Urinary bladder (tissue), 4 donors: ENCODE measurements around the gene CDC42EP5. TPM values are rescaled to one million over a fixed set of nuclear protein-coding genes. Genes with fewer than 3 reads are reported as not detected.
"Not testable (repeated sequence)": the region's sequence is repeated elsewhere in the genome, so short reads cannot be mapped to it uniquely, and the experiment has no call there.

Experiments used
- DNase-seq: peaks from one replicate; pipeline ENCODE4 v3.0.0-alpha.2; 2015; ENCODE audit errors: extremely low spot score
- H3K27ac ChIP-seq: one replicate; pipeline ENCODE4 v1.5.1; 2013; ENCODE audit warnings: low read depth, mild to moderate bottlenecking, moderate library complexity
- H3K36me3 ChIP-seq: one replicate; pipeline ENCODE4 v1.6.1; 2013; ENCODE audit warnings: mild to moderate bottlenecking, moderate library complexity; ENCODE audit not compliant: insufficient read depth
- H3K4me1 ChIP-seq: one replicate; pipeline ENCODE4 v1.6.1; 2013; ENCODE audit warnings: mild to moderate bottlenecking, moderate library complexity; ENCODE audit not compliant: insufficient read depth
- H3K4me3 ChIP-seq: one replicate; pipeline ENCODE4 v1.5.1; 2013; ENCODE audit warnings: low read depth, low read length
- WGBS: extraction: QIAGEN DNeasy Blood & Tissue Kit; methylation state at CpG from one replicate; pipeline ENCODE4 v1.1.7; 2013; 5-methylcytosine and 5-hydroxymethylcytosine counted together
- polyA plus RNA-seq: library from polyadenylated mRNA; stranded (reverse); fragments of 200-250 nt; gene quantifications from one replicate; pipeline ENCODE4 v1.2.3, GENCODE V29; 2013
- total RNA-seq: library from RNA; depleted of rRNA; stranded (reverse); fragments of >200 nt; gene quantifications from one replicate; pipeline ENCODE4 v1.2.3, GENCODE V29; 2014
- donor health status: healthy with polysubstance abuse.
- donor health status: healthy.

The CDC42EP5 gene
- total RNA-seq = 31.4 TPM
- polyA plus RNA-seq = 42.4 TPM

- H3K4me3 ChIP-seq = peak within 1 kb of the TSS; percentile 50
- H3K4me1 ChIP-seq = no peaks in the 10 kb centered on the region
- peak within 1 kb of the TSS; percentile 88 for H3K27ac ChIP-seq
- no peaks in the 10 kb centered on the region for H3K36me3 ChIP-seq
- peak; percentile 92 for DNase-seq
- 6% methylated on average over 14 of the region's 14 CpGs for WGBS
These were observed at the start of gene CDC42EP5 for GRCh38 chr19:54473071-54473891. CDC42EP5 (minus strand) TSS chr19:54473296; CDS start chr19:54465547, 7,749 bp downstream.

DNA sequence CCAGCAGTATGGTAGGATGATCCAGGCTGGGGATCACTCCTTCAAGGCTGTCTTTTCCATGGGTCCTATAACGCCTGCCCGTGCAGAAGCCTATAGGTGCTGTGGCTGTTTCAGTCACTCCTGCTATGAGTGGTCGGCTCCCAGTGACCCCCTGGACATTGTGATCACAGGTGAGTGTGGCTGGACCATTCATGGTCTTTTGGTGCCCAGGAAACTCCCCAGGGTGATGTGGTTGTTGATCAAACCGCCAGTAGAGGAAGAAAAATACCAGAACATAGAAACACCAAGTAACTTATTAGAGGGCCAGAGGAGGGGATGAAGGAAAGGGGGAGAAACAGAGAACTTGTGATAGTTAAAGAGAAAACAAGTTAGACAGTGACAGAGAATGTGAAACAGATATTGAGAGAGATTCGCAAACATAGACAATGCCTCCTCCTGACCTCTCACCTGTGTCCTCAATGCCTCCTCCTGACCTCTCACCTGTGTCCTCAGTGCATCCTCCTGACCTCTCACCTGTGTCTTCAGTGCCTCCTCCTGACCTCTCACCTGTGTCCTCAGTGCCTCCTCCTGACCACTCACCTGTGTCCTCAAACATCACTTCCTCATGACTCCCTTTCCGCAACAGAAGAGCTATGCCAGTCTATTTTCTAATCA lies 48.9 kb upstream of the CDC42EP5 start:
- Histone ChIP-seq H3K36me3 (no peaks in the 10 kb centered on the region), H3K27ac (no peak overlapping the region), H3K4me1 (no peaks in the 10 kb centered on the region), H3K4me3 (no peak overlapping the region)
- 72% methylated on average over 6 of the region's 6 CpGs for WGBS
- no peak for DNase-seq

GRCh38 chr19:54521022-54521859 lies 48.1 kb upstream of the CDC42EP5 start:
- Histone ChIP-seq H3K4me1 (no peaks in the 10 kb centered on the region), H3K4me3 (no peak overlapping the region), H3K36me3 (no peaks in the 10 kb centered on the region), H3K27ac (no peak overlapping the region)
- WGBS = 60% methylated on average over 18 of the region's 18 CpGs
- no peak for DNase-seq

- Histone ChIP-seq H3K36me3 (no peaks in the 10 kb centered on the region), H3K4me1 (no peaks in the 10 kb centered on the region), H3K4me3 (no peak overlapping the region), H3K27ac (no peak overlapping the region)
- 61% methylated on average over 5 of the region's 5 CpGs for WGBS
- no peak for DNase-seq
These were observed 45.7 kb upstream of the CDC42EP5 start for GRCh38 chr19:54518844-54519243.

GRCh38 chr19:54517483-54517882 lies 44.4 kb upstream of the CDC42EP5 start:
- no peak for DNase-seq
- under 1% methylated on average over 4 of the region's 4 CpGs for WGBS
- Histone ChIP-seq H3K4me3 (no peak overlapping the region), H3K27ac (no peak overlapping the region), H3K36me3 (no peaks in the 10 kb centered on the region), H3K4me1 (no peaks in the 10 kb centered on the region)

DNA sequence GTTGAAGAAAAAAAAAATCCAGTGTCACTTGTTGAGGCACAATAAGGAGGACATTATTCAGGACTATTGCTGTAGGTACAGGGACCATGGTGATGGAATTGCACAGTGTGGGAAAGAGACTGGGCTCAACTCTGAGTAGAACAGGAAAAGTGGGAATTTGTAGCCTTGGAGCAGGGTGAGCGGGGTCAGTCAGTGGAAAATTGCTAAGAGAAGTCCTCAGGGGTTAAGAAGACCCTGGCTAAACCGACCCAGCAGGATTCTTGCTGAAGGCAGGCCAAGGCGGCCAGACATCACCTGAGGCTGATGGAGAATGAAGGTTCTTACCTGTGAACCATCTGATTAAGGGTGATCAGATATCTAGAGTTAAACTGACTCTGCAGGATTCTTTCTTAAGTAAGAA lies 42.1 kb upstream of the CDC42EP5 start:
- no peak overlapping the region for H3K27ac ChIP-seq
- no peak for DNase-seq
- 50% methylated on average over 3 of the region's 3 CpGs for WGBS
- H3K4me3 ChIP-seq = no peak overlapping the region
- H3K4me1 ChIP-seq = no peaks in the 10 kb centered on the region
- no peaks in the 10 kb centered on the region for H3K36me3 ChIP-seq

DNA sequence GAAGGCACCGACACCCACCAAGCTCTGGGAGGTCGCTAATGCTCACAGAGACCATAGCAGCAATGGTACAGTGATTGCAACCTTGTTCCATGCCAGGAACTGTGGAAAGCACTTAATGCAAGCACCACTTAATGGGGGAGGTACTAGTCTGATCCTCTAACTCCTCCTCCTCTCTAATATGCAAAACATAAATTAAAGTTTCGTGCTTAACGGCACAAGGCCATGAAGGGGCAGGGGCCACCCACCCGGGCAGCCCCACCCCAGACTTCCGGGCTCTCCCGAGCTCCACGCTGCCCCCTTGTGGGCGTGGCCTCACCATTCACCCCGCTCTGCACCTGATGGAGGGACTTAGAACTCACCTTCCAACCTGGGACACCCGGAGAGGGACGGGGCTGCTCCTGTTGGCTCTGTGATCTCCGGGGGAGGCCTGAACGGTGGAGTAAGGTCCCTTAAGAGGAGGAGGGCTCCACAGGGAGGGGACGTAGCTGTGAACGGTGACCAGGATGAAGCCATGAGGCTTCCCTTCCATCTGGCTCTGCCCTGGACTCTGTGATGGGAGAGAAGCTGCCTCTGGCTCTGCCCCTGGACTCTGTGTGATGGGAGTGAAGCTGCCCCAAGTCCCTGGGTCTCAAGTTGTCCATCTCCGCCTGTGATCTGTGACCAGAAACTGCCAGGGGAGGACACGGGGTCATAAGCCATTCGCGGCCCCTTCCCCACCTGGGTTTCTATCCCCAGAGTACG lies 36.3 kb upstream of the CDC42EP5 start:
- H3K4me3 ChIP-seq, H3K36me3 ChIP-seq, H3K4me1 ChIP-seq, DNase-seq, H3K27ac ChIP-seq: not testable (repeated sequence)
- WGBS = 64% methylated on average over 9 of the region's 21 CpGs

- 69% methylated on average over 2 of the region's 3 CpGs for WGBS
- H3K4me1 ChIP-seq, H3K27ac ChIP-seq, H3K4me3 ChIP-seq, H3K36me3 ChIP-seq, DNase-seq: not testable (repeated sequence)
These were observed 35.4 kb upstream of the CDC42EP5 start for GRCh38 chr19:54508487-54508886.

GRCh38 chr19:54507824-54508223 lies 34.7 kb upstream of the CDC42EP5 start:
- WGBS = 44% methylated on average over 12 of the region's 12 CpGs
- Histone ChIP-seq H3K36me3 (no peaks in the 10 kb centered on the region), H3K4me1 (no peaks in the 10 kb centered on the region), H3K4me3 (no peak overlapping the region), H3K27ac (no peak overlapping the region)
- no peak for DNase-seq

DNA sequence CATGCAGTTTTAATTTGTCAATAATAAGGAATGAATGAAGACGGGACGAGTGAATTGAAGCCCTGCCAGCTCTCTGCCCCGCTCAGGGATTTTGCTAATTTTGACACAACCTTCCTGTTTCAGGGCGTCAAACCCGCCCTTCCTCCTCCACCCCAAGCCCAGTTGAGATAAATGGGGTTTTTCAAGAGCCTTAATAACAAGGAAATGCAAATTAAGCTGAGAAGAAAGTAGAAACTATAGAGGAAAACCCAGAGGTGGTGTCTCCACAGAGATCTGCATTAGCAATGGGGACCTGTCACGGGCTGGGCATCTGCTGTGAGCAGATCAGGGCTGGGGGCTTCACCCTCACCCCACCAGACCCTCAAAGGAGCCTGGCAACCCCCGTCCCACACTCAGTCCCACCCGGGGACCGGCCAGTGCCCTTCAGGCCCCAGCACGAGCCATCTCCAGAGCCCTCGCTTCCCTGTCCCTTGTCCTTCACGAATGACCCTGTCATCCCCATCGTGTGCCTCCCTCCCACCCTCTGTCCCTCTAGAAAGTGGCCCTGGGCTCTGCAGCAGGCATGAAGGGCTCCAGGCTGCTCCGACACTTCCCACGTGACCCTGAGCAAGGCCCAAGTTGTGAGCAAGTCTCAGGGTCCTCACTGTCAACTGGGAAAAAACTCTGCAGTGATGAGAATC lies 34.1 kb upstream of the CDC42EP5 start:
- H3K4me1 ChIP-seq, DNase-seq, H3K27ac ChIP-seq, H3K36me3 ChIP-seq, H3K4me3 ChIP-seq: not testable (repeated sequence)
- WGBS = 68% methylated on average over 11 of the region's 15 CpGs

DNA sequence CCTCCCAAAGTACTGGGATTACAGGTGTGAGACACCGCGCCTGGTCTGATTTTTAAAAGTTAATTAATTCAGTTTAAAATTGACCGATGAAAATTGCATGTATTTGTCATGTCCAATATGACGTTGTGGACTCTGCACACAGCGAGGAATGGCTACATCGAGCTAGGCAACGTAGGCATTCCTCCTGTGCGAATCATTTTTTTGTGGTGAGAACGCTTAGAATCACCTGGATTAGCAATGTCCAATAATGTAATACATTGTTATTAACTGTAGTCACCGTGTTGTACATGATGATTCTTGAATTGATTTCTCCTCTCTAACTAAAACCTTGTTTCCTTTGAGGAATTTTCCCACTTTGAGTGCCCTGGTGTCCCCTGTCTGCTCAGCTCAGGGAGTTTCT lies 33.0 kb upstream of the CDC42EP5 start:
- 71% methylated on average over 10 of the region's 10 CpGs for WGBS
- H3K4me1 ChIP-seq = no peaks in the 10 kb centered on the region
- no peak overlapping the region for H3K27ac ChIP-seq
- no peaks in the 10 kb centered on the region for H3K36me3 ChIP-seq
- no peak for DNase-seq
- H3K4me3 ChIP-seq = no peak overlapping the region

- 78% methylated on average over 4 of the region's 4 CpGs for WGBS
- H3K36me3 ChIP-seq, H3K4me1 ChIP-seq, DNase-seq, H3K4me3 ChIP-seq, H3K27ac ChIP-seq: not testable (repeated sequence)
These were observed 32.4 kb upstream of the CDC42EP5 start for GRCh38 chr19:54505542-54505941.
